IMR-90 (cell line): ENCODE data around the gene ZNF268. TPM values are rescaled to one million over a fixed set of nuclear protein-coding genes. Genes with fewer than 3 reads are reported as not detected.

ENCODE experiments used
- ATAC-seq: fragments of 200-7000 bp; cut with Tn5 transposase; 2 replicates; pipeline ENCODE4 v1.9.1; 2020; ENCODE audit warnings: low read depth, mild to moderate bottlenecking, moderate library complexity
- BruUV-seq: library from RNA; stranded (reverse); fragments of 400-500 nt; replicated peaks from 2 replicates; lab custom pipeline; 2021; lab: Mats Ljungman, UMichigan
- CTCF ChIA-PET: fragments of 300-600 bp; formaldehyde crosslinking; extraction: SDS; loops from one replicate; lab custom pipeline; 2021; ENCODE audit warnings: antibody characterized with exemption; lab: Yijun Ruan, JAX
- POLR2A ChIA-PET: fragments of 300-600 bp; sonication (Branson Sonifier 250); formaldehyde crosslinking; loops from one replicate; lab custom pipeline; 2022; ENCODE audit warnings: antibody characterized with exemption; ENCODE audit not compliant: unreplicated experiment; lab: Charles Lee
- DNase-seq: peaks from one replicate; pipeline ENCODE4 v3.0.0; 2013
- H2AFZ ChIP-seq: replicated peaks from 2 replicates; pipeline ENCODE3; 2013; ENCODE audit warnings: low read length, mild to moderate bottlenecking; ENCODE audit not compliant: poor library complexity
- H2AK5ac ChIP-seq: 2 replicates; pipeline ENCODE4 v1.6.1; 2013; ENCODE audit warnings: low read depth, low read length, inconsistent platforms
- H2AK9ac ChIP-seq: replicated peaks from 2 replicates; pipeline ENCODE3; 2013; ENCODE audit warnings: mild to moderate bottlenecking, low read depth, low read length, moderate library complexity; ENCODE audit not compliant: poor library complexity
- H2BK120ac ChIP-seq: 2 replicates; pipeline ENCODE4 v1.6.1; 2013; ENCODE audit warnings: low read depth, low read length, inconsistent platforms
- H2BK15ac ChIP-seq: 3 replicates; pipeline ENCODE4 v1.6.1; 2013; ENCODE audit warnings: low read depth, low read length, inconsistent platforms
- H2BK20ac ChIP-seq: 2 replicates; pipeline ENCODE4 v1.6.1; 2013; ENCODE audit warnings: low read depth, mild to moderate bottlenecking, inconsistent platforms, low read length, moderate library complexity
- H2BK5ac ChIP-seq: 2 replicates; pipeline ENCODE4 v1.6.1; 2013; ENCODE audit warnings: mild to moderate bottlenecking, low read depth, low read length, inconsistent platforms; ENCODE audit not compliant: poor library complexity, severe bottlenecking
- H3K14ac ChIP-seq: replicated peaks from 2 replicates; pipeline ENCODE4 v1.6.1; 2013; ENCODE audit warnings: low read depth, low read length, inconsistent platforms
- H3K18ac ChIP-seq: 2 replicates; pipeline ENCODE4 v1.6.1; 2013; ENCODE audit warnings: low read depth, low read length, control low read depth
- H3K23ac ChIP-seq: 2 replicates; pipeline ENCODE4 v1.6.1; 2013; ENCODE audit warnings: low read depth, low read length, inconsistent platforms
- H3K27ac ChIP-seq: 2 replicates; pipeline ENCODE4 v1.5.1; 2013; ENCODE audit warnings: mild to moderate bottlenecking, control low read depth, low read length; ENCODE audit not compliant: insufficient read depth
- H3K27me3 ChIP-seq: 2 replicates; pipeline ENCODE4 v1.6.1; 2013; ENCODE audit warnings: low read length; ENCODE audit not compliant: control insufficient read depth, insufficient read depth
- H3K36me3 ChIP-seq: 2 replicates; pipeline ENCODE4 v1.6.1; 2013; ENCODE audit warnings: low read length, mixed read lengths; ENCODE audit not compliant: control insufficient read depth, insufficient read depth
- H3K4ac ChIP-seq: 2 replicates; pipeline ENCODE4 v1.6.1; 2013; ENCODE audit warnings: low read depth, low read length, inconsistent platforms
- H3K4me1 ChIP-seq: 2 replicates; pipeline ENCODE4 v1.6.1; 2013; ENCODE audit warnings: low read length, mixed read lengths; ENCODE audit not compliant: control insufficient read depth, insufficient read depth
- H3K4me2 ChIP-seq: 2 replicates; pipeline ENCODE4 v1.6.1; 2013; ENCODE audit warnings: low read depth, mild to moderate bottlenecking, control low read depth, low read length, moderate library complexity
- H3K4me3 ChIP-seq: 2 replicates; pipeline ENCODE4 v1.5.1; 2013; ENCODE audit warnings: low read depth, mild to moderate bottlenecking, control low read depth, low read length, moderate library complexity; ENCODE audit not compliant: insufficient read depth
- H3K56ac ChIP-seq: 2 replicates; pipeline ENCODE4 v1.6.1; 2013; ENCODE audit warnings: low read length, inconsistent platforms; ENCODE audit not compliant: insufficient read depth; ENCODE audit errors: extremely low read depth
- H3K79me1 ChIP-seq, 2 experiments: 2 replicates each; pipeline ENCODE4 v1.6.1; 2013; ENCODE audit warnings: low read length in 2 of 2, inconsistent platforms in 1 of 2, low read depth in 1 of 2
- H3K9ac ChIP-seq: 2 replicates; pipeline ENCODE4 v1.6.1; 2013; ENCODE audit warnings: low read depth, low read length, control low read depth
- H3K9me1 ChIP-seq: 2 replicates; pipeline ENCODE4 v1.6.1; 2013; ENCODE audit warnings: low read length, inconsistent platforms; ENCODE audit not compliant: insufficient read depth
- H3K9me3 ChIP-seq: 2 replicates; pipeline ENCODE4 v1.6.1; 2013; ENCODE audit warnings: low read length; ENCODE audit not compliant: control insufficient read depth, insufficient read depth
- H4K20me1 ChIP-seq: 2 replicates; pipeline ENCODE4 v1.6.1; 2013; ENCODE audit warnings: low read length, inconsistent platforms; ENCODE audit not compliant: insufficient read depth
- H4K5ac ChIP-seq: 2 replicates; pipeline ENCODE4 v1.6.1; 2013; ENCODE audit warnings: mild to moderate bottlenecking, low read depth, low read length, control low read depth
- H4K8ac ChIP-seq, 2 experiments: 2 replicates each; pipeline ENCODE4 v1.6.1; 2013; ENCODE audit warnings: low read depth in 2 of 2, low read length in 2 of 2, control low read depth in 1 of 2, inconsistent platforms in 1 of 2
- H4K91ac ChIP-seq: 2 replicates; pipeline ENCODE4 v1.6.1; 2013; ENCODE audit warnings: low read depth, low read length, inconsistent platforms; ENCODE audit not compliant: insufficient read depth
- SMC3 ChIP-seq: fragments of 150-350 bp; IDR thresholded peaks from 2 replicates; pipeline ENCODE4 v1.6.1; 2016; ENCODE audit warnings: low read depth, mild to moderate bottlenecking, antibody characterized with exemption, low read length, moderate library complexity
- WGBS, 2 experiments: methylation state at CpG; one replicate each; pipeline versions ENCODE4 v1.1.5 to v1.1.7; 2013; ENCODE audit warnings: missing lambda C conversion rate in 2 of 2; ENCODE audit not compliant: insufficient read length in 1 of 2; ENCODE audit errors: extremely low coverage in 2 of 2; 5-methylcytosine and 5-hydroxymethylcytosine counted together
- dilution Hi-C: fragments of 300-500 bp; cut with HindIII; formaldehyde crosslinking; loops from one replicate; pipeline ENCODE4 v1.14.3; 2018; ENCODE audit warnings: low sequenced_read_pairs; ENCODE audit not compliant: unreplicated experiment
- in situ Hi-C: fragments of 300-500 bp; cut with MboI; formaldehyde crosslinking; loops from 3 replicates; pipeline ENCODE4 v1.14.3; 2019; ENCODE audit warnings: low sequenced_read_pairs, inconsistent platforms, mixed read lengths
- intact Hi-C: fragments of 100-400 bp; cut with micrococcal nuclease; formaldehyde crosslinking; loops from 2 replicates; pipeline ENCODE4 v1.10.0; 2022
- polyA plus RNA-seq, 3 experiments: library from polyadenylated mRNA; depleted of rRNA; stranded (reverse); fragments of >200 nt; gene quantifications; 2 replicates each; pipeline ENCODE4 v1.2.3, GENCODE V29; 2012; ENCODE audit warnings: low replicate concordance in 1 of 3
- total RNA-seq: library from RNA; depleted of rRNA; stranded (reverse); fragments of >200 nt; gene quantifications from 2 replicates; pipeline ENCODE4 v1.2.3, GENCODE V29; 2012
- TF ChIP-seq, protein P1 (sequence below): fragments of 150-350 bp; IDR thresholded peaks from 2 replicates; pipeline ENCODE4 v1.6.1; 2017; ENCODE audit warnings: mild to moderate bottlenecking, antibody characterized with exemption, low read length, low read depth

ZNF268 gene
- total and polyA plus RNA-seq, 2 of the 4 experiments (the other 2 are of a cell fraction): 6.7 to 54.5 TPM

- POLR2A ChIA-PET: no interaction called here
- H2AK9ac ChIP-seq: no peak overlapping the region
These were observed 39.9 kb downstream of the ZNF268 start for GRCh38 chr12:133221241-133221640.

More at GRCh38 chr12:133221241-133221640, 39.9 kb downstream of the ZNF268 start:
- H3K23ac ChIP-seq: no peak overlapping the region
- no peak overlapping the region for H3K56ac ChIP-seq
- in situ Hi-C loops (no loop called here), dilution Hi-C loops (no loop called here), intact Hi-C loops (no loop called here)
- no peak overlapping the region for H3K27ac ChIP-seq
- H2BK5ac ChIP-seq: no peak overlapping the region
- no peak overlapping the region for H4K91ac ChIP-seq
- no peak overlapping the region for H2BK20ac ChIP-seq
- CTCF ChIA-PET: no interaction called here
- no peak overlapping the region for H2BK15ac ChIP-seq
- H3K4me2 ChIP-seq: no peak overlapping the region
- BruUV-seq: no TSS peak
- H2AK5ac ChIP-seq: no peak overlapping the region
- H3K4me1 ChIP-seq: no peaks in the 10 kb centered on the region
- no peak overlapping the region for H2AFZ ChIP-seq
- no peak overlapping the region for H3K4me3 ChIP-seq
- H3K9me3 ChIP-seq: peaks cover 71% of the 10 kb centered on the region
- H3K9ac ChIP-seq: no peak overlapping the region
- H2BK120ac ChIP-seq: no peak overlapping the region
- no peak overlapping the region for H3K14ac ChIP-seq
- H3K4ac ChIP-seq: no peak overlapping the region
- DNase-seq: no peak
- no peaks in the 10 kb centered on the region for H3K36me3 ChIP-seq
- H3K27me3 ChIP-seq: no peaks in the 10 kb centered on the region
- H3K9me1 ChIP-seq: no peaks in the 10 kb centered on the region
- TF ChIP-seq SMC3: no peak
- TF ChIP-seq, protein P1, sequence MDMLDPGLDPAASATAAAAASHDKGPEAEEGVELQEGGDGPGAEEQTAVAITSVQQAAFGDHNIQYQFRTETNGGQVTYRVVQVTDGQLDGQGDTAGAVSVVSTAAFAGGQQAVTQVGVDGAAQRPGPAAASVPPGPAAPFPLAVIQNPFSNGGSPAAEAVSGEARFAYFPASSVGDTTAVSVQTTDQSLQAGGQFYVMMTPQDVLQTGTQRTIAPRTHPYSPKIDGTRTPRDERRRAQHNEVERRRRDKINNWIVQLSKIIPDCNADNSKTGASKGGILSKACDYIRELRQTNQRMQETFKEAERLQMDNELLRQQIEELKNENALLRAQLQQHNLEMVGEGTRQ: no peak
- no peak overlapping the region for H4K5ac ChIP-seq
- no peak overlapping the region for H3K18ac ChIP-seq
- no peaks in the 10 kb centered on the region for H3K79me1 ChIP-seq
- 64% methylated on average over 4 of the region's 16 CpGs; no CpG with 5 or more reads in 1 of the 2 experiments for WGBS, 2 experiments
- ATAC-seq: no peak
- H4K20me1 ChIP-seq: no peaks in the 10 kb centered on the region
- no peak overlapping the region for H4K8ac ChIP-seq
